ENCODE data around the gene MCM9.
"Not testable (repeated sequence)": the region's sequence is repeated elsewhere in the genome, so short reads cannot be mapped to it uniquely, and the experiment has no call there.

Gene MCM9

GRCh38 chr6:118869894-118870589 lies 64.9 kb downstream of the MCM9 start:
- Histone ChIP-seq H3K4me3 (no peak overlapping the region), H3K27ac (no peak overlapping the region)
- no peak for DNase-seq (ENCODE audit: low spot score)
- no peak for TF ChIP-seq CTCF (IDR thresholded peaks at IDR 0.05)

- TF ChIP-seq CTCF (IDR thresholded peaks at IDR 0.05): no peak
- no peak for DNase-seq (ENCODE audit: low spot score)
- H3K27ac ChIP-seq: no peak overlapping the region
Measured at GRCh38 chr6:118869350-118869749, 65.6 kb downstream of the MCM9 start.

GRCh38 chr6:118868901-118869300 lies 66.1 kb downstream of the MCM9 start:
- H3K27ac ChIP-seq; H3K4me3 ChIP-seq; DNase-seq (ENCODE audit: low spot score): not testable (repeated sequence)

More at GRCh38 chr6:118869350-118869749, 65.6 kb downstream of the MCM9 start:
- H3K4me3 ChIP-seq: no peak overlapping the region

- no peak for TF ChIP-seq CTCF (IDR thresholded peaks at IDR 0.05)
- no peak for DNase-seq (ENCODE audit: low spot score)
- Histone ChIP-seq H3K27ac (no peak overlapping the region), H3K4me3 (no peak overlapping the region)
Measured at GRCh38 chr6:118867181-118867580, 67.8 kb downstream of the MCM9 start.

GRCh38 chr6:118865100-118865391 lies 69.9 kb downstream of the MCM9 start:
- Histone ChIP-seq H3K4me3 (no peak overlapping the region), H3K27ac (no peak overlapping the region)
- no peak for TF ChIP-seq CTCF (IDR thresholded peaks at IDR 0.05)
- DNase-seq (ENCODE audit: low spot score): no peak

GRCh38 chr6:118864341-118865099 lies 70.4 kb downstream of the MCM9 start:
- Histone ChIP-seq H3K4me3 (no peak overlapping the region), H3K27ac (no peak overlapping the region)
- no peak for TF ChIP-seq CTCF (IDR thresholded peaks at IDR 0.05)
- DNase-seq (ENCODE audit: low spot score): no peak

GRCh38 chr6:118862443-118862842 lies 72.5 kb downstream of the MCM9 start:
- H3K4me3 ChIP-seq: no peak overlapping the region
- DNase-seq (ENCODE audit: low spot score): no peak
- TF ChIP-seq CTCF (IDR thresholded peaks at IDR 0.05): no peak
- H3K27ac ChIP-seq: no peak overlapping the region
